ENCODE data around the gene LRRC34.

The LRRC34 gene

DNA sequence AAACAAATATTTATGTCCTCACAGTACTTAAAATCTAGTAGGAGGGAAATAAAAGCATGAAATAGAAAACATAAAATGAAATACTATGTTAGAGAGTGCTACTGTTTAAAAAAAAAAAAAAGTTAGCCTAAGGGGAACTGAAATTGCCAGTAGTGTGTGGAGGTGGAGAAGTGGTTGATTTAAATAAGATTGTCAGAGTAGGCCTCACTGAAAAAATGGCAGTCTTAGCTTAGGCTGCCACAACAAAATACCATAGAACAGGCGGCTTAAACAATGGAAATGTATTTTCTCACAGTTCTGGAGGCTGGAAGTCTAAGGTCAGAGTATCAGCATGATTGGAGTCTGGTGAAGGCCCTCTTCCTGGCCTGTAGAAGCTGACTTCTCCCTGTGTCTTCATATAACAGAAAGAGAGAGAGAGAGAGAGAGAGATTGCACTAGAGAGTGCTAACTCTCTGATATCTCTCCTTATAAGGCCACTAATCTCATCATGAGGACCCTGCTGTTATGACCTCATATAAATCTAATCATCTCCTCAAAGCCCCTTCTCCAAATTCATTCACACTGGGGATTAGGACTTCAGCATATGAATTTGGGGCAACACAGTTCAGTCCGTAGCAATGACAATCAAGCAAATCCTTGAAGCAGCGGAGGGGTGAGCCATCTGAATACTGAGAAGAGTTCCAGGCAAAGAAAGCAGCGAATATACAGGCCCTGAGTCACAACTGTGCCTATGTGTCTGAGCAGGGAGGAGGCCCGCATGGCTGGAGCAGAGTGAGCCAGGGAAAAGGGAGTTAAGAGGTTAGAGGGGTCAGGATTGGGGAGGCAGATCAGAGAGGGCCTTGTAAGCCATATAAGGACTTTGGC is 23.6 kb upstream of the LRRC34 start:
- H3K4me3 ChIP-seq (ENCODE audit: control insufficient read depth, low read depth, low read length): no peak overlapping the region
- TF ChIP-seq, protein P1, sequence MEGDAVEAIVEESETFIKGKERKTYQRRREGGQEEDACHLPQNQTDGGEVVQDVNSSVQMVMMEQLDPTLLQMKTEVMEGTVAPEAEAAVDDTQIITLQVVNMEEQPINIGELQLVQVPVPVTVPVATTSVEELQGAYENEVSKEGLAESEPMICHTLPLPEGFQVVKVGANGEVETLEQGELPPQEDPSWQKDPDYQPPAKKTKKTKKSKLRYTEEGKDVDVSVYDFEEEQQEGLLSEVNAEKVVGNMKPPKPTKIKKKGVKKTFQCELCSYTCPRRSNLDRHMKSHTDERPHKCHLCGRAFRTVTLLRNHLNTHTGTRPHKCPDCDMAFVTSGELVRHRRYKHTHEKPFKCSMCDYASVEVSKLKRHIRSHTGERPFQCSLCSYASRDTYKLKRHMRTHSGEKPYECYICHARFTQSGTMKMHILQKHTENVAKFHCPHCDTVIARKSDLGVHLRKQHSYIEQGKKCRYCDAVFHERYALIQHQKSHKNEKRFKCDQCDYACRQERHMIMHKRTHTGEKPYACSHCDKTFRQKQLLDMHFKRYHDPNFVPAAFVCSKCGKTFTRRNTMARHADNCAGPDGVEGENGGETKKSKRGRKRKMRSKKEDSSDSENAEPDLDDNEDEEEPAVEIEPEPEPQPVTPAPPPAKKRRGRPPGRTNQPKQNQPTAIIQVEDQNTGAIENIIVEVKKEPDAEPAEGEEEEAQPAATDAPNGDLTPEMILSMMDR (IDR thresholded peaks at IDR 0.05; ENCODE audit: control insufficient read depth, insufficient read depth, low read depth, low read length, missing control alignments): no peak
- no peak for DNase-seq (ENCODE audit: low read depth)

DNA sequence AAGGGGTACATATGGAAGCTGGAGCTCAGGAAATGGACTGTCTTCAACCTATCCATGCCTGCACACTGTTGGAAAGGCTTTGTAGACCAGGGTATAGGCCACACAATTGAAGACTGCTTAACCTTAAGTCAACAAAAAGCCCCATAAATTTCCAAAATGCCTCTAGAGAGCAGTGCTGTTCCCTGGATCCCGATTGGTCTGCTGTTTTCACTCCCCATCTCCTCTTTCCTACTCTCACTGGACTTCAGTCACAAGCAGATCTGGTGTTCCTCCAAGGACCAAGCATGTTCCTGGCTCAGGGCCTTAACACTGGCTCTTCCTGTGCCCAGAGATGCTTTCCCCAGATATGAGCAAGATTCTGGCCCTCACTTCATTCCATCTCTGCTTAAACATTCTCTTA is 22.8 kb upstream of the LRRC34 start:
- TF ChIP-seq, protein P1 (IDR thresholded peaks at IDR 0.05; ENCODE audit: control insufficient read depth, insufficient read depth, low read depth, low read length, missing control alignments): no peak
- DNase-seq (ENCODE audit: low read depth): no peak

DNA sequence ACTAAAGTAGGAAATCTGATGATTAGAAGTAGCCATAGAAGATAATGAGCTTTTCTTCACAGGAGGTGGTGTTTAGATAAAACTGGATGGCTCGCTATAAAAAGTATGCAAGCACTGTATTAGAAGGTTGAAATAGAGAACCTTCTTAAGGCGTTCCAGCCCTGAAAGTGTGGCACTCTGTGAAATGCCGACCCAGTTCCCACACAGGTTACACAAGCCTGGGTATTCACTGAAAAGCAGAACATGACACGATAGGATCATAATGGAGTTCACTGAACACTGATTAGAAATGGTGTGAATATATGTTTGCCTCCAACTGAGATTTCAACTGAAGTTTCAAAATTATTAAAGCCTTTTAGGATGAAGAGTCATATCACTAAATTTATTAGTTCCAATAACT is 15.0 kb upstream of the LRRC34 start:
- H3K4me3 ChIP-seq (ENCODE audit: control insufficient read depth, low read depth, low read length): no peak overlapping the region
- TF ChIP-seq, protein P1 (IDR thresholded peaks at IDR 0.05; ENCODE audit: control insufficient read depth, insufficient read depth, low read depth, low read length, missing control alignments): no peak
- no peak for DNase-seq (ENCODE audit: low read depth)

More for the DNA sequence above, 22.8 kb upstream of the LRRC34 start:
- no peak overlapping the region for H3K4me3 ChIP-seq (ENCODE audit: control insufficient read depth, low read depth, low read length)

DNA sequence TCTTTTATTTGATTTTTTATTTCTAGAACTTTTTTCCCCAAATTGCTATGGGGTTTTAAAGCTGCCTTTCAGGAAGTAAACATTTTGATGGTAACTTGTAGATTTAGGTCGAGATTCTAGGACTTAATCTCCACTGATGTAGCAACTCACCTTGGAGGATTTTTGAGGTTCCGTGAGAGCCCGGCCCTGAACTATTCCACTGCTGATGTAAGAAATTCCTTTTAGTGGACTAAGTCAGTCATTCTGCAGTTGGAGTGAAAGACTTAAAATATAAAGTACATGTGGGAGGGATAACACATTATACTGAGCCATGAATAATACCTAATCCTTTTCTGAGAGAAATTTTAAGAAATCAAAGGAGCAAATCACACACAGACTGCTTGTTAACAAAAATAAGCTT is 12.6 kb upstream of the LRRC34 start:
- DNase-seq (ENCODE audit: low read depth): no peak
- no peak overlapping the region for H3K4me3 ChIP-seq (ENCODE audit: control insufficient read depth, low read depth, low read length)
- TF ChIP-seq, protein P1 (IDR thresholded peaks at IDR 0.05; ENCODE audit: control insufficient read depth, insufficient read depth, low read depth, low read length, missing control alignments): no peak

DNA sequence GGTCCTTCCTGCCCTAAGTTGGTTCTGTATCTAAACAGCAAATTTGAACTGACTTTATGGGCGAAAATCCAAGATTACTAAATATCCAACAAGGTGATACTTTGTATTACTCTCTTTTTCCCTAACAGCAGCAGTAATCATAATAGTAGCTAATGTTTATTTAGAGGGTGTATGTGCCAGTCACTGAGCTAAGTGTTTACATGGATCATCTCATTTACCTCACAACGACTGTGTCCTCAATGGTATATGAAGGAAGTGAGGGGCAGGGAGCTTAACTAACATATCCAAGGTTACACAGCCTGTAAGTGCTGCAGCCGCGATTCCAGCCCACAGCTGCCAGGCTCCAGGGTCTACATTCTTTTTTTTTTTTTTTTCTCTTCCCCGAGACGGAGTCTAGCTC is 10.3 kb upstream of the LRRC34 start:
- TF ChIP-seq, protein P1 (IDR thresholded peaks at IDR 0.05; ENCODE audit: control insufficient read depth, insufficient read depth, low read depth, low read length, missing control alignments): no peak
- no peak for DNase-seq (ENCODE audit: low read depth)

DNA sequence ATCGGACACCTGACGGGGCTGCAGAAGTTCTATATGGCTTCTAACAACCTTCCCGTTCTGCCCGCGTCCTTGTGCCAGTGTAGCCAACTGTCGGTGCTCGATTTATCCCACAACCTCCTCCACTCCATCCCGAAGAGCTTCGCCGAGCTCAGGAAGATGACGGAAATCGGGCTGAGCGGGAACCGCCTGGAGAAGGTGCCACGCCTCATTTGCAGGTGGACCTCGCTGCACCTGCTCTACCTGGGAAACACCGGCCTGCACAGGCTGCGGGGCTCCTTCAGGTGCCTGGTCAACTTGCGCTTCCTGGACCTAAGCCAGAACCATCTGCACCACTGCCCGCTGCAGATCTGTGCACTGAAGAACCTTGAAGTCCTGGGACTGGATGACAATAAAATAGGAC is 9.8 kb upstream of the LRRC34 start:
- no peak for DNase-seq (ENCODE audit: low read depth)
- TF ChIP-seq, protein P1 (IDR thresholded peaks at IDR 0.05; ENCODE audit: control insufficient read depth, insufficient read depth, low read depth, low read length, missing control alignments): no peak
- H3K4me3 ChIP-seq (ENCODE audit: control insufficient read depth, low read depth, low read length): no peak overlapping the region

More for the DNA sequence above, 10.3 kb upstream of the LRRC34 start:
- no peak overlapping the region for H3K4me3 ChIP-seq (ENCODE audit: control insufficient read depth, low read depth, low read length)
